Measurements from ENCODE around the gene GLIS1. TPM values are rescaled to one million over a fixed set of nuclear protein-coding genes. Genes with fewer than 3 reads are reported as not detected.

GLIS1 gene
- total RNA-seq, 1 experiment from 2014 or later: 0.39 TPM

GRCh38 chr1:53615101-53615500 lies 123.9 kb downstream of the GLIS1 start:
- no peak overlapping the region for H3K4me3 ChIP-seq (replicated peaks in 1 of 2; ENCODE audit: low read depth in 1 of 2, low read length in 2 of 2)
- ATAC-seq: no peak
- no peaks in the 10 kb centered on the region for H4K20me1 ChIP-seq (ENCODE audit: insufficient read depth)
- H3K27me3 ChIP-seq (ENCODE audit: insufficient read depth, low read length): no peaks in the 10 kb centered on the region
- no peaks in the 10 kb centered on the region for H3K79me2 ChIP-seq (ENCODE audit: insufficient read depth, low read length)
- no peaks in the 10 kb centered on the region for H3K36me3 ChIP-seq (ENCODE audit: control insufficient read depth in 1 of 2, insufficient read depth in 2 of 2, low read length in 2 of 2)
- no peak overlapping the region for H3K27ac ChIP-seq (ENCODE audit: low read depth, low read length)
- BruUV-seq (replicated peaks): no TSS peak
- no peaks in the 10 kb centered on the region for H3K4me1 ChIP-seq (ENCODE audit: control insufficient read depth in 1 of 2, insufficient read depth in 2 of 2, low read length in 2 of 2)
- H3K9me3 ChIP-seq (ENCODE audit: control insufficient read depth in 1 of 2, insufficient read depth in 1 of 2, low read depth in 1 of 2, low read length in 2 of 2): no peaks in the 10 kb centered on the region
- no peak for DNase-seq (ENCODE audit: low read depth, low spot score)
- ChIA-PET RAD21 (ENCODE audit: low non-redundant PET in 1 of 2, low total read pairs in 2 of 2, uncharacterized antibody in 2 of 2, unreplicated experiment in 2 of 2) (no interaction called here), CTCF (no interaction called here), POLR2A (no interaction called here)
- no peak overlapping the region for H2AFZ ChIP-seq (ENCODE audit: low read depth, low read length, poor library complexity, severe bottlenecking)
- H3K4me2 ChIP-seq (ENCODE audit: low read length): no peak overlapping the region
- no peak overlapping the region for H3K9ac ChIP-seq (ENCODE audit: low read length)
- intact Hi-C loops (cut with micrococcal nuclease): no loop called here
- TF ChIP-seq EGR1 (IDR thresholded peaks at IDR 0.05; ENCODE audit: low read depth) (no peak), SIN3A (IDR thresholded peaks at IDR 0.05; ENCODE audit: low read depth) (no peak), RAD21 (IDR thresholded peaks at IDR 0.05; ENCODE audit: low read depth) (no peak), POLR2A (IDR thresholded peaks at IDR 0.05; ENCODE audit: borderline replicate concordance, extremely low read depth, insufficient read depth, insufficient read length) (no peak)
- H3K9me2 ChIP-seq (ENCODE audit: insufficient read depth): no peaks in the 10 kb centered on the region

GRCh38 chr1:53614231-53615021 lies 124.5 kb downstream of the GLIS1 start:
- TF ChIP-seq MAX (IDR thresholded peaks at IDR 0.05): no peak
- no peak for TF ChIP-seq FOSL1 (IDR thresholded peaks at IDR 0.05; ENCODE audit: low read depth)
- no peak for TF ChIP-seq POLR2A (IDR thresholded peaks at IDR 0.05; ENCODE audit: borderline replicate concordance, extremely low read depth, insufficient read depth, insufficient read length)
- TF ChIP-seq SIN3A (IDR thresholded peaks at IDR 0.05; ENCODE audit: low read depth): no peak
- no peak for TF ChIP-seq RAD21 (IDR thresholded peaks at IDR 0.05; ENCODE audit: low read depth)
- TF ChIP-seq SP1 (IDR thresholded peaks at IDR 0.05; ENCODE audit: low read depth): no peak
- no peak for TF ChIP-seq ATF3 (IDR thresholded peaks at IDR 0.05)
- no peak for TF ChIP-seq EZH2phosphoT487 (IDR thresholded peaks at IDR 0.05; ENCODE audit: borderline replicate concordance)
- no peak for TF ChIP-seq ZFX (IDR thresholded peaks at IDR 0.05)
- no peak for TF ChIP-seq CEBPB (IDR thresholded peaks at IDR 0.05; ENCODE audit: low read depth)
- TF ChIP-seq TCF7L2 (IDR thresholded peaks at IDR 0.05; ENCODE audit: borderline replicate concordance, extremely low read depth, insufficient read depth, insufficient read length): no peak
- no peak for TF ChIP-seq EZH2 (IDR thresholded peaks at IDR 0.05)
- no peaks in the 10 kb centered on the region for H3K4me1 ChIP-seq (ENCODE audit: control insufficient read depth in 1 of 2, insufficient read depth in 2 of 2, low read length in 2 of 2)
- H3K4me3 ChIP-seq (replicated peaks in 1 of 2; ENCODE audit: low read depth in 1 of 2, low read length in 2 of 2): no peak overlapping the region
- H3K9me2 ChIP-seq (ENCODE audit: insufficient read depth): no peaks in the 10 kb centered on the region
- ChIA-PET POLR2A (no interaction called here), CTCF (no interaction called here), RAD21 (ENCODE audit: low non-redundant PET in 1 of 2, low total read pairs in 2 of 2, uncharacterized antibody in 2 of 2, unreplicated experiment in 2 of 2) (no interaction called here)
- H4K20me1 ChIP-seq (ENCODE audit: insufficient read depth): no peaks in the 10 kb centered on the region
- no TSS peak for BruUV-seq (replicated peaks)
- intact Hi-C loops (cut with micrococcal nuclease): no loop called here
- no peak overlapping the region for H2AFZ ChIP-seq (ENCODE audit: low read depth, low read length, poor library complexity, severe bottlenecking)
- DNase-seq (ENCODE audit: low read depth, low spot score) (no peak), ATAC-seq (no peak)
- H3K4me2 ChIP-seq (ENCODE audit: low read length): no peak overlapping the region
- no peaks in the 10 kb centered on the region for H3K79me2 ChIP-seq (ENCODE audit: insufficient read depth, low read length)
- H3K27me3 ChIP-seq (ENCODE audit: insufficient read depth, low read length): no peaks in the 10 kb centered on the region
- no peak overlapping the region for H3K9ac ChIP-seq (ENCODE audit: low read length)
- H3K27ac ChIP-seq (ENCODE audit: low read depth, low read length): no peak overlapping the region
- no peaks in the 10 kb centered on the region for H3K9me3 ChIP-seq (ENCODE audit: control insufficient read depth in 1 of 2, insufficient read depth in 1 of 2, low read depth in 1 of 2, low read length in 2 of 2)
- no peaks in the 10 kb centered on the region for H3K36me3 ChIP-seq (ENCODE audit: control insufficient read depth in 1 of 2, insufficient read depth in 2 of 2, low read length in 2 of 2)
